GM10248 (cell line): ENCODE measurements around the gene PAGR1.

ENCODE experiments used
- CTCF ChIA-PET: fragments of 300-600 bp; sonication (Branson Sonifier 250); formaldehyde crosslinking; extraction: SDS; loops from one replicate; lab custom pipeline; 2021; ENCODE audit warnings: antibody characterized with exemption; lab: Yijun Ruan, JAX
- POLR2A ChIA-PET: fragments of 350-650 bp; sonication (Branson Sonifier 250); formaldehyde crosslinking; extraction: SDS; loops from one replicate; lab custom pipeline; 2020; ENCODE audit warnings: antibody characterized with exemption; lab: Yijun Ruan, JAX
- DNase-seq: peaks from one replicate; pipeline ENCODE4 v3.0.0; 2012; ENCODE audit errors: extremely low spot score
- TF ChIP-seq, protein P1 (sequence below): IDR thresholded peaks from 2 replicates; pipeline ENCODE4 v1.5.1; 2012; ENCODE audit warnings: mild to moderate bottlenecking, low read depth; ENCODE audit errors: extremely low read depth, missing control alignments, control extremely low read depth

The PAGR1 gene

DNA sequence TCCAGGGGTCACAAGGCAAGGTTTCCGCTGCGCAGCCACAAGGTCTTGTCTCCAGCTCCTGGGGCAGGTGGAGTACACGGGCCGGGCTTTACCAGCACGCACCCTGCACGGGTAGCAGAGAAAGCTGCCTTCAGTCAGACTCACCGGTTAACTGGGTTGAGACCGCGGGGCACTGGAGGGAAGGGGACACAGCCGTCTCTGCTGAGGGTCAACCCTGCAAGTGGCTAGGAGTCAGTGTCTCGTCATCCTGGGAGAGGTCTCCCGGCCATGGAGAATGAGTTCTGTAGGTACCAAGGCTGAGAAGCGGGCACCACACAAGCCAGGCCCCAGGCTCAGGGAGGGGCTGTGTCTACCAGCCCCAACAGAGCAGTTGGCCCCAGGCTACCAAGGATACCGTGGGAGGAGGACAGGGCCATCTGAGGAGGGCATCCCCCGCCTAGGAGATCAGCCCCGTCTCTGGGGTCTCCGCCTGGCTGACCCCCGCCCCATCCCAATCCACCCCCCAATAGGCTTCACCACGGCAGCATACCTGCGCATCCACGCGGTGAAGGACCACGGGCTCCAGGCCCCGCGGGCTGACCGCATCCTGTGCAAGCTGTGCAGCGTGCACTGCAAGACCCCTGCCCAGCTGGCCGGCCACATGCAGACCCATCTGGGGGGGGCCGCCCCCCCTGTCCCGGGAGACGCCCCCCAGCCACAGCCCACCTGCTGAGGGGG, 6.8 kb upstream of the PAGR1 start:
- TF ChIP-seq, protein P1, sequence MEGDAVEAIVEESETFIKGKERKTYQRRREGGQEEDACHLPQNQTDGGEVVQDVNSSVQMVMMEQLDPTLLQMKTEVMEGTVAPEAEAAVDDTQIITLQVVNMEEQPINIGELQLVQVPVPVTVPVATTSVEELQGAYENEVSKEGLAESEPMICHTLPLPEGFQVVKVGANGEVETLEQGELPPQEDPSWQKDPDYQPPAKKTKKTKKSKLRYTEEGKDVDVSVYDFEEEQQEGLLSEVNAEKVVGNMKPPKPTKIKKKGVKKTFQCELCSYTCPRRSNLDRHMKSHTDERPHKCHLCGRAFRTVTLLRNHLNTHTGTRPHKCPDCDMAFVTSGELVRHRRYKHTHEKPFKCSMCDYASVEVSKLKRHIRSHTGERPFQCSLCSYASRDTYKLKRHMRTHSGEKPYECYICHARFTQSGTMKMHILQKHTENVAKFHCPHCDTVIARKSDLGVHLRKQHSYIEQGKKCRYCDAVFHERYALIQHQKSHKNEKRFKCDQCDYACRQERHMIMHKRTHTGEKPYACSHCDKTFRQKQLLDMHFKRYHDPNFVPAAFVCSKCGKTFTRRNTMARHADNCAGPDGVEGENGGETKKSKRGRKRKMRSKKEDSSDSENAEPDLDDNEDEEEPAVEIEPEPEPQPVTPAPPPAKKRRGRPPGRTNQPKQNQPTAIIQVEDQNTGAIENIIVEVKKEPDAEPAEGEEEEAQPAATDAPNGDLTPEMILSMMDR = no peak
- CTCF ChIA-PET = interaction anchor here (1.7 to 3.6 kb wide), 5 partner anchors 8 to 118 kb away, joined by 5 to 39 read pairs (median 8); partner anchors contain the start of genes MVP and PAGR1
- no peak for DNase-seq
- POLR2A ChIA-PET = interaction anchor here (2.0 kb wide), 1 partner anchor 12 kb away, joined by 5 read pairs; no protein-coding TSS in a partner anchor

DNA sequence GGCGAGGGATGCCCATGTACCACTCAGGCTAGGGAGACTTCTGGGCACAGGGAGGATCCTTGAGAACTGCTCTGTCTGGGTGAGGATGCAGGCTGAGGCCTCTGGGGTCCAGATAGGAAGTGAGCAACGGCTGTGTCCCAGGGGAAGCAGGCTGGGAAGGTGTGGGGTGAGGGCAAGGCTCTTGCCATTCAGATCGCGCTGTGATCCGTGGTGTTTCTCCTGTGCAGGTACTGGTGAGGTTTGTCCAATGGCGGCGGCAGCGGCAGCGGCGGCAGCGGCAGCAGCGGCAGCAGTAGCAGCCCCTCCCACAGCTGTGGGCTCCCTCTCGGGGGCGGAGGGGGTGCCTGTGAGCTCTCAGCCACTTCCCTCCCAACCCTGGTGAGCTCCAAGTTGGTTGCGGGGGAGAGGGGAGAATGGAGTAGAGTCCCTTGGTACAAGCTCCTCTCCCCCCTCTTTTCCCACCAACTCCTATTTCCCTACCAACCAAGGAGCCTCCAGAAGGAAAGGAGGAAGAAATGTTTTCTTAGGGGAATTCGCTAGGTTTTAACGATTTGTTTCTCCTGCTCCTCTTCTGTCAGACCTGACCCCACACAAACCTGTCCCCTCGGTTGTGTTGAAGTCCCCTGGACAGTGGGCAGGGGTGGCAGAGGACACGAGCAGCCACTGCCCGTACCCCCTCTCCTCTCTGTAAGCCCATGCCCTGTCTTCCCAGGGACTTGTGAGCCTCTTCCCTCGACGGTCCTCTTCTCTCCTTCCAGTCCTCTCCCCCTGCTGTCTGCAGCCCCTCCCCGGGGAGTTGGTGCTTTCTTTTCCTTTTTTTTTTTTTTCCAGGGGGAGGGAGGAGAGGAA, 5.9 kb upstream of the PAGR1 start:
- ChIA-PET CTCF (interaction anchor here (2.7 kb wide), 1 partner anchor 119 kb away, joined by 8 read pairs; no protein-coding TSS in a partner anchor), POLR2A (interaction anchor here (0.9 to 2.0 kb wide), 2 partner anchors 11 to 16 kb away, joined by 5 to 9 read pairs; no protein-coding TSS in a partner anchor)
- TF ChIP-seq, protein P1 = no peak
- no peak for DNase-seq

DNA sequence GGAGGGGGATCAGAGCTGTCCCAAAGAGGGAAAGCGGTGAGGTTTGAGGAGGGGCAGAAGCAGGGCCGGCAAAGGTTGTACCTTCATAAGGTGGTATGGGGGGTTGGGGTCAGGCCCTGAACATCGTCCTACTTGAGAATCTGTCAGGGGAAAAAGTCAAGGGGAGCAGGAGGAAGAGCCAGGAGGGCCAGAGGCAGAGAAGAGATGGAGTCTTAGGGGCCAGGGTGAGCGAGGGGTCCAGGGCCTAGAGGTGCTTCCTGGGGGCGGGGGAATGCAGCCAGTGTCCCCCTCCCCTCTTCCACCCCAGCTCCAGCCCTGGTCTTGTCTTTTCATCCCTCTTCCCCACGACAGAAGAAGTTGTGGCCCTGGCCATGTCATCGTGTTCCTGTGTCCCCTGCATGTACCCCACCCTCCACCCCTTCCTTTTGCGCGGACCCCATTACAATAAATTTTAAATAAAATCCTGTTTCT, 5.2 kb upstream of the PAGR1 start:
- ChIA-PET POLR2A (interaction anchor here (0.9 to 2.0 kb wide), 2 partner anchors 10 to 16 kb away, joined by 5 to 9 read pairs; no protein-coding TSS in a partner anchor), CTCF (no interaction called here)
- TF ChIP-seq, protein P1 = no peak
- no peak for DNase-seq

DNA sequence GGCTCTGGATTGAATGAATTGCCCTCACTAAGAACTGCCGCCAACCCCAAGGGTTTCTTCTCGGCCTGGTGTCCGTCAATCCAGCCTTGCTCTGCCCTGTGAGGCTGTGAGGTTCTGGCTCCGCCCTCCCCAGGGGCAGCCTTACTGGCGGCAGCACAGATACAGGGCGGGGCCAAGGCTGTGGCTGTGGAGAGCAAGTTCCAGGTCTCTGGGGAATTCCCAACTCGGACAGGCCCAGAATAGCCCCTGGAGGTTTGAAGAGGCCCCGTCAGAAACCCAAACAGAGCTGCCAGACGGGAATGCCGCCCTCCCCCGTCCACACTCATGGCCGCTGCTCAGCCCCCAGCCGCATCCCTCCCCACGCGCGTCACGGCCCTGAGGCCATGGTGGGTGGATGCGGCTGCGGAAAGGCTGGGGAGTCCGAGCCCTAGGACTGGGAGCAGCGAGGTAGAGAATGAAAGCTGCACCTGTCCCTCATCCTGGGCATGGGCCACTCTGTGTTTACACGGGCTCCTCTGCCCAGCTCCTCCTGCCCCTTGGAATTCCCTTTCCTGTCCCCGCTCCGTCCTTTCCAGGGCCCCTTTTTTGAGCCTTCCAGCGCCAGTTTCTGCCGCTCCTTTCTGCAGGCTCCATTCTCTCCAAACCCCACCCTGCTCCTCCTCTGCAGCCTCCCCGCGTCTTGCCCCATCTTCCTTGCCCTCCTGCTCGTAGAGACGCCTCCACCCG, 4.6 kb upstream of the PAGR1 start:
- CTCF ChIA-PET = interaction anchor here (1.0 kb wide), 1 partner anchor 21 kb away, joined by 3 read pairs; no protein-coding TSS in a partner anchor
- POLR2A ChIA-PET = interaction anchor here (0.6 to 2.0 kb wide), 2 partner anchors 10 to 43 kb away, joined by 5 read pairs; no protein-coding TSS in a partner anchor
- TF ChIP-seq, protein P1 = no peak
- peak; percentile 89 for DNase-seq

DNA sequence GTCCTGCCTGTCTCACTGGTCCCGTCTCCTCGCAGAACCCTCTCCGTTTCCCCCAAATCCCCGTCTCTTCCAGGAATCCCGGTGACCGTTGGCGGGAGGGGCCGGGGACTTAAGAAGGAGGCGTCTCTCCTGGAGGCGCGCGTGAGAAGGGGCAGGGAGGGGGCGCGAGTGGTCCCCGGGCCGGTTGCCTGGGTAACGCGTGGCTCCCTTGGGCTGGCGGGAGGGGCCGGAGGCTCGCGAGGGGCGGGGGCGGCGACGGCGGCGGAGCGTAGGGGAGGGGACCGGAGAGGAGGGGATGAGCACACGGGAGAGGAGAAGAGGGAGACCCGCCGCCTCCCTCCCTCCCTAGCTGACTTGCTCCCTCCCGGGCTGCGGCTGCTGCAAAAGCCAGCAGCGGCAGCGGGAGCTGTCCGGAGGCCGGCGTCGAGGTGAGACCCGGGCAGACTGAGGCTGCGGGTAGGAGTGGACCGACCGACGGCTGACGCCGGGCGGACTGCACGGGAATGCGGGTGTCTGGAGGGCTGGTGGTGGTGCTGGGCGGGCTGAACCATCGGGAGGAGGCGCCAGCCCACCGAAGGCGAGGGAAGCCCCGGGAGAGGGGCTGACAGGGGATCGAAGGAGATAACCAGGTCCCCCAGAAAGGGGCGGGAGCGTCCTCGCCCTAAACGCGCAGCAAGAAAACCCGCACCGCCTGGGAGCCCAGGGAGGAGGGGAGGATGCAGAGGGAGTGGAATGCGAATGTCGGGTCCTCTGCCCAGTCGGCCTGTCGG, 3.9 kb upstream of the PAGR1 start, which contains the start of gene PRRT2:
Gene PRRT2, plus strand, starts transcription at position 298 of the 770 bp plus-strand sequence. CDS start 862 bp downstream, outside the sequence.
- DNase-seq = peak; percentile 51
- POLR2A ChIA-PET = no interaction called here
- TF ChIP-seq, protein P1 = no peak
- CTCF ChIA-PET = interaction anchor here (1.0 to 1.5 kb wide), 2 partner anchors 22 to 36 kb away, joined by 3 to 4 read pairs; no protein-coding TSS in a partner anchor
